Chondrocyte (in vitro differentiated cells): ENCODE data around the gene MLKL. TPM values are rescaled to one million over a fixed set of nuclear protein-coding genes. Genes with fewer than 3 reads are reported as not detected.

Source experiments
- DNase-seq: peaks from one replicate; pipeline ENCODE4 v3.0.0; 2021; ENCODE audit warnings: mixed read lengths, low spot score
- H3K27ac Mint-ChIP-seq: one replicate; pipeline ENCODE4 v1.8.0; 2021; ENCODE audit warnings: mild to moderate bottlenecking, moderate library complexity, mixed read lengths; ENCODE audit not compliant: unreplicated experiment
- H3K27me3 Mint-ChIP-seq: 2 replicates; pipeline ENCODE4 v1.8.0; 2021; ENCODE audit warnings: low read depth, mixed read lengths
- H3K36me3 Mint-ChIP-seq: 2 replicates; pipeline ENCODE4 v1.8.0; 2021; ENCODE audit warnings: low read depth, mixed read lengths
- H3K4me1 Mint-ChIP-seq: 2 replicates; pipeline ENCODE4 v1.8.0; 2021; ENCODE audit warnings: low read depth, mild to moderate bottlenecking, mixed read lengths
- H3K4me3 Mint-ChIP-seq: one replicate; pipeline ENCODE4 v1.8.0; 2021; ENCODE audit warnings: mild to moderate bottlenecking, moderate library complexity, mixed read lengths; ENCODE audit not compliant: unreplicated experiment
- H3K9me3 Mint-ChIP-seq: 2 replicates; pipeline ENCODE4 v1.8.0; 2021; ENCODE audit warnings: low read depth, mixed read lengths
- CTCF ChIP-seq: fragments of 200-600 bp; sonication (generic); IDR thresholded peaks from 2 replicates; pipeline ENCODE4 v1.5.0; 2021; ENCODE audit warnings: antibody characterized with exemption, mild to moderate bottlenecking, moderate library complexity
- total RNA-seq: library from RNA; stranded (reverse); gene quantifications from 3 replicates; pipeline ENCODE4 v1.2.1, GENCODE V29; 2021

MLKL gene
- total RNA-seq, 1 donor from 2014 or later: 2.7 TPM

DNA sequence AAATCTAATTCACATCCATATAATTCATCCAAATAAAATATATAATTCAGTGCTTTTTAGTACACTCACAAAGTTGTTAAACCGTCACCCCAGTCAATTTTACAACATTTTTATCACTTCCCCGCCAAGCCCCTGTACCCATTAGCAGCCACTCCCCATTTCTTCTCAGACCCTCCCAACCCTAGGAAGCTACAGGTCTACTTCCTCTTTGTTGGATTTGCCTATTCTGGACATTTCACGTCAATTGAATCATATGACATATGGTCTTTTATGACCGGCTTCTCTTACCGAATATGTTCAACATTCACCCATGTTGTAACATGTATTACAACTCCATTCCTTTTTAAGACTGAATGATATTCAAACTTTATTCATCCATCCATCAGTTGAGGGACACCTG lies 19.9 kb upstream of the MLKL start:
- no peak for TF ChIP-seq CTCF
- no peak for DNase-seq
- Mint-ChIP-seq H3K36me3 (no peaks in the 10 kb centered on the region), H3K9me3 (no peaks in the 10 kb centered on the region), H3K27ac (no peak overlapping the region), H3K4me3 (no peak overlapping the region), H3K27me3 (peaks cover 3% of the 10 kb centered on the region), H3K4me1 (peaks cover 14% of the 10 kb centered on the region)

GRCh38 chr16:74718741-74719610 lies 18.3 kb upstream of the MLKL start:
- Mint-ChIP-seq H3K36me3 (no peaks in the 10 kb centered on the region), H3K4me3 (no peak overlapping the region), H3K4me1 (no peaks in the 10 kb centered on the region), H3K9me3 (no peaks in the 10 kb centered on the region), H3K27me3 (peaks cover 3% of the 10 kb centered on the region), H3K27ac (no peak overlapping the region)
- DNase-seq: no peak
- TF ChIP-seq CTCF: no peak

DNA sequence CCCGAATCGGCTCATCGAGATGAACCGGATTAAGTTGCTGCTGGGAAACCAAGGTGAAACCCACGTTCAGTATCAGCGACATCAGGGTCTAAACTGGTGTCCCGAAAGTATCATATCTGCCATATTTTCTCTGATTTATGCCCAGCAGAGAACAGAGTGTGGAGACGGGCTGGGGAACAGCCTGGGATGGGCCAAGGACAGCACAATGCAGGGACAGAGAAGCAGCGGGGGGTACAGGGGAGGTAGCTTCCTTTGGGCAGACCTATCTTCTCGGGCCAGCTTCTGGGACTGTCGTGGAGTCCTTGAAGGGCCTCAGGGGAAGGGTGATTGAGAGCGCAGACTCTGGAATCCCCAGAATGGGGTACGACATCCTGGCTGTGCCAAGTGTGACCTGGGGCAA lies 17.5 kb upstream of the MLKL start:
- no peaks in the 10 kb centered on the region for H3K4me1 Mint-ChIP-seq
- H3K27me3 Mint-ChIP-seq: peaks cover 3% of the 10 kb centered on the region
- no peaks in the 10 kb centered on the region for H3K9me3 Mint-ChIP-seq
- DNase-seq: no peak
- TF ChIP-seq CTCF: no peak
- H3K4me3 Mint-ChIP-seq: no peak overlapping the region
- H3K36me3 Mint-ChIP-seq: no peaks in the 10 kb centered on the region
- H3K27ac Mint-ChIP-seq: no peak overlapping the region

DNA sequence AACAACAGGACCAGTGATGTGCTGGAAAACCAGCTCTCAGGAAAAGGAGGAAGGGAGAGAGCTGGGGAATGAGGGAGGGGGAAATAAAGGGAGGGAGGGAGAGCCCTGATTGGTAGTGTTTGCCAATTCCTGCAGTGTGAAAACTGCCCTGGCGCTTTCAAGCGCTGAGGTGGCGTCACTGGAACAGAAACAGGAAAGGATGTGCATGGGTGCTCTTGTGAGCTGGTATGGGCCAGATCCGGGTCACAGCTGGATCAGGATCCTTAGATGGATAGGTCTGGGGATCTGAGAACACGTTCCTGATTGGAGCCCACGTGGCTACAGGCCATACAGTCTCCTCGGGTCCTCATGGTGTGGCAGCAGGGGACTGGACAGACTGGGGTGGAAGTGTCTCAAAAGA lies 16.7 kb upstream of the MLKL start:
- Mint-ChIP-seq H3K9me3 (no peaks in the 10 kb centered on the region), H3K4me3 (no peak overlapping the region), H3K27ac (no peak overlapping the region), H3K27me3 (peaks cover 3% of the 10 kb centered on the region), H3K36me3 (no peaks in the 10 kb centered on the region), H3K4me1 (no peaks in the 10 kb centered on the region)
- TF ChIP-seq CTCF: no peak
- DNase-seq: no peak

GRCh38 chr16:74716355-74716754 lies 15.7 kb upstream of the MLKL start:
- Mint-ChIP-seq H3K4me1 (no peaks in the 10 kb centered on the region), H3K27ac (no peak overlapping the region), H3K4me3 (no peak overlapping the region), H3K36me3 (no peaks in the 10 kb centered on the region), H3K27me3 (peaks cover 2% of the 10 kb centered on the region), H3K9me3 (no peaks in the 10 kb centered on the region)
- no peak for TF ChIP-seq CTCF
- no peak for DNase-seq
